ENCODE data around the gene CAV3. TPM values are rescaled to one million over a fixed set of nuclear protein-coding genes. Genes with fewer than 3 reads are reported as not detected.

Gene CAV3
- total RNA-seq, 1 donor from 2014 or later, result not detected

DNA sequence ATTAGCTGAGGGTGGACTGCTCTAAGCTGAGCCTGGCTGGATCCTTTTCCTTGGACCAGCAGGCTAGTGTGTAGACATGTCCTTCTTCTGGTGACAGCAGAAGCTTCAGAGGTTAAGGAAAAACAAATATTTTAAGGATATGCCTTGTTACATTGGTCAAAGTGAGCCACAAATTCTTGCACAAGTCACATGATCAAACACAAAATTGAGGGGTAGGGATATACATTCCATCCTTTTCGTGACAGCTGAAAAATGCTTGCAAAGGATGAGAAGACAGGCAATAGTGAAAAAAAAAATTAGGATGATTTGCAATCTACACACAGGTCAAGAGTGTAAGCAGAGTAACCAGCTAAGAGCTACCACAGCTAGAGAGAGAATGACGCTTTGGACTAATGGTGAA lies 56.9 kb downstream of the CAV3 start:
- TF ChIP-seq, protein P1, sequence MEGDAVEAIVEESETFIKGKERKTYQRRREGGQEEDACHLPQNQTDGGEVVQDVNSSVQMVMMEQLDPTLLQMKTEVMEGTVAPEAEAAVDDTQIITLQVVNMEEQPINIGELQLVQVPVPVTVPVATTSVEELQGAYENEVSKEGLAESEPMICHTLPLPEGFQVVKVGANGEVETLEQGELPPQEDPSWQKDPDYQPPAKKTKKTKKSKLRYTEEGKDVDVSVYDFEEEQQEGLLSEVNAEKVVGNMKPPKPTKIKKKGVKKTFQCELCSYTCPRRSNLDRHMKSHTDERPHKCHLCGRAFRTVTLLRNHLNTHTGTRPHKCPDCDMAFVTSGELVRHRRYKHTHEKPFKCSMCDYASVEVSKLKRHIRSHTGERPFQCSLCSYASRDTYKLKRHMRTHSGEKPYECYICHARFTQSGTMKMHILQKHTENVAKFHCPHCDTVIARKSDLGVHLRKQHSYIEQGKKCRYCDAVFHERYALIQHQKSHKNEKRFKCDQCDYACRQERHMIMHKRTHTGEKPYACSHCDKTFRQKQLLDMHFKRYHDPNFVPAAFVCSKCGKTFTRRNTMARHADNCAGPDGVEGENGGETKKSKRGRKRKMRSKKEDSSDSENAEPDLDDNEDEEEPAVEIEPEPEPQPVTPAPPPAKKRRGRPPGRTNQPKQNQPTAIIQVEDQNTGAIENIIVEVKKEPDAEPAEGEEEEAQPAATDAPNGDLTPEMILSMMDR (conservative IDR thresholded peaks at IDR 0.05; ENCODE audit: low read depth, low read length), result no peak
- no peak for DNase-seq (ENCODE audit: low read depth)
- H3K4me3 ChIP-seq (ENCODE audit: low read depth, low read length), result no peak overlapping the region

DNA sequence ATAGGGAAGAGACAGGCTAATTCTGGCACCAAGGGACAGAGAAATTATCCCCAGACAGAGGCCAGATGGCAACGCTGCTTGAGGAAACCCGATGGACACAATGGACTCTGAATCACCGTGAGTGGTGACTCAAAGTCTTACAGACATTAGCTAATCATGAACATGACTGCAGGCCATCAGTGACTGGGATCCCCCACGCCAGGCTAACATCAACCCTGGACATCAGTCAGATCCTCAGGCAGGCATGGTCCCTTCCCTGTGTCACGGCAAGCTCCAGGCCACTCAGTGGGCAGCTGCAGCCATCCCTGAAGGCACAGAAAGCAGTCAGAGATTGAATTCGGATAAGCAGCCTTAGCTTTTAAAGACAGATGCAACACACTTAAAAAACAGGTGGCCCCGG lies 59.6 kb downstream of the CAV3 start:
- no peak overlapping the region for H3K4me3 ChIP-seq (ENCODE audit: low read depth, low read length)
- TF ChIP-seq, protein P1 (conservative IDR thresholded peaks at IDR 0.05; ENCODE audit: low read depth, low read length), result no peak
- DNase-seq (ENCODE audit: low read depth), result no peak

DNA sequence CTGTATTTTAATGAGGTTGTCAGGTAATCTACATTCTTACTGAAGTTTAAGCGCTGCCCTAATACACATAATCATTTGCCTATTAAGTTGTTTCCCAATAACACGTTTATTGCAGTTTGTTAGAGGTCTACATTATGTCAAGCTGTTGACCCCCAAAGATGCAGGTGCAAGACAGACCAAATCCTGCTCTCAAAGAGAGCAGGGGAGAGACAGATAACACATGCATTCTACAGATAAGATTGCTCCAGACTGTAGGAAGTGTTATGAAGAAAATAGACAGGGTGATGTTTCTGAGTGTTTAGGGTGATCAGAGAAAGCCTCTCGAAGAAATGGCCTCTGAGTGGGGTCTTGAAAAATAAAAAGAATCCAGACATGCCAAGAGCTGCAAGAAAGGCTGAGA lies 60.6 kb downstream of the CAV3 start:
- TF ChIP-seq, protein P1 (conservative IDR thresholded peaks at IDR 0.05; ENCODE audit: low read depth, low read length), result no peak
- H3K4me3 ChIP-seq (ENCODE audit: low read depth, low read length), result no peak overlapping the region
- DNase-seq (ENCODE audit: low read depth), result no peak

Other genes with a start within 250 kb of the CAV3 start
- 69.0 and 70.2 TPM in 2 replicates for gene LMCD1, start 232.0 kb upstream of the CAV3 start, total RNA-seq
- 0.07 TPM in 1 of 2 replicates, not detected in the other for gene SSUH2, start 89.0 kb upstream of the CAV3 start, total RNA-seq
- 5.9 and 8.4 TPM in 2 replicates for gene OXTR, start 35.8 kb downstream of the CAV3 start, total RNA-seq
- gene RAD18, start 229.7 kb downstream of the CAV3 start, total RNA-seq, result 10.0 and 16.7 TPM in 2 replicates